Upper lobe of left lung (tissue), 4 donors: ENCODE data around the gene CFAP221.

Experiments
- CTCF ChIP-seq, 6 experiments: fragments of 450-650 bp in 4 of 6; fragments of 200-600 bp in 2 of 6; sonication (generic) in 2 of 6; IDR thresholded peaks; one replicate each; pipeline ENCODE4 v1.5.1; 2016 to 2019; ENCODE audit warnings: antibody characterized with exemption in 6 of 6
- POLR2AphosphoS5 ChIP-seq, 2 donors: sonication (generic); formaldehyde crosslinking; IDR thresholded peaks; one replicate each; pipeline ENCODE4 v1.5.1; 2017; ENCODE audit warnings: antibody characterized with exemption in 2 of 2

GRCh38 chr2:119527999-119528398 is 16.2 kb upstream of the CFAP221 start:
- TF ChIP-seq POLR2AphosphoS5 (IDR thresholded peaks at IDR 0.05) = no peak
- no peak for TF ChIP-seq CTCF (IDR thresholded peaks at IDR 0.05)
